PC-9 (cell line): ENCODE measurements around the gene CNTNAP3B. TPM values are rescaled to one million over a fixed set of nuclear protein-coding genes. Genes with fewer than 3 reads are reported as not detected.
"Not testable (repeated sequence)": the region's sequence is repeated elsewhere in the genome, so short reads cannot be mapped to it uniquely, and the experiment has no call there.

ENCODE experiments used
- BruUV-seq: library from RNA; stranded (reverse); fragments of 400-500 nt; replicated peaks from 2 replicates; lab custom pipeline; 2021; lab: Mats Ljungman, UMichigan
- CTCF ChIA-PET: fragments of 300-600 bp; sonication (Branson Sonifier 250); formaldehyde crosslinking; loops from one replicate; lab custom pipeline; 2022; ENCODE audit warnings: antibody characterized with exemption; lab: Charles Lee
- POLR2A ChIA-PET: fragments of 300-600 bp; sonication (Branson Sonifier 250); formaldehyde crosslinking; loops from one replicate; lab custom pipeline; 2022; ENCODE audit warnings: antibody characterized with exemption; ENCODE audit not compliant: unreplicated experiment; lab: Charles Lee
- DNase-seq, 2 experiments: peaks; one replicate each; pipeline versions ENCODE4 v3.0.0 to v3.0.0-alpha.2; 2015 to 2022; ENCODE audit warnings: mixed read lengths in 1 of 2
- H2AFZ ChIP-seq: fragments of 200-600 bp; sonication (generic); 2 replicates; pipeline ENCODE4 v1.8.1; 2017; ENCODE audit warnings: antibody characterized with exemption
- H3F3A ChIP-seq: fragments of 200-600 bp; sonication (generic); 2 replicates; pipeline ENCODE4 v1.8.1; 2017; ENCODE audit warnings: antibody characterized with exemption, mild to moderate bottlenecking, low read depth; ENCODE audit not compliant: insufficient read depth
- H3K27ac ChIP-seq: fragments of 200-600 bp; sonication (generic); 2 replicates; pipeline ENCODE4 v1.6.1; 2016; ENCODE audit warnings: mixed run types
- H3K27me3 ChIP-seq: fragments of 200-600 bp; sonication (generic); 2 replicates; pipeline ENCODE4 v1.6.1; 2016; ENCODE audit warnings: low read depth, mixed run types; ENCODE audit not compliant: insufficient read depth
- H3K36me3 ChIP-seq: fragments of 200-600 bp; sonication (generic); 2 replicates; pipeline ENCODE4 v1.6.1; 2016; ENCODE audit warnings: low read depth, mixed run types
- H3K4me1 ChIP-seq: fragments of 200-600 bp; sonication (generic); replicated peaks from 2 replicates; pipeline ENCODE4 v1.6.1; 2016; ENCODE audit warnings: mixed run types; ENCODE audit not compliant: insufficient read depth
- H3K4me2 ChIP-seq: fragments of 200-600 bp; sonication (generic); 2 replicates; pipeline ENCODE4 v1.6.1; 2017; ENCODE audit warnings: mixed run types
- H3K4me3 ChIP-seq: fragments of 200-600 bp; sonication (generic); 2 replicates; pipeline ENCODE4 v1.6.1; 2016; ENCODE audit warnings: mixed run types
- H3K79me2 ChIP-seq: fragments of 200-600 bp; sonication (generic); 2 replicates; pipeline ENCODE4 v1.6.1; 2017; ENCODE audit warnings: low read depth, mixed run types
- H3K9me2 ChIP-seq: fragments of 200-600 bp; sonication (generic); 2 replicates; pipeline ENCODE4 v1.8.1; 2017; ENCODE audit warnings: mild to moderate bottlenecking; ENCODE audit not compliant: insufficient read depth
- H3K9me3 ChIP-seq: fragments of 200-600 bp; sonication (generic); 2 replicates; pipeline ENCODE4 v1.8.1; 2016; ENCODE audit warnings: low read depth; ENCODE audit not compliant: insufficient read depth
- H4K20me1 ChIP-seq: fragments of 200-600 bp; sonication (generic); 2 replicates; pipeline ENCODE4 v1.8.1; 2017; ENCODE audit not compliant: insufficient read depth
- intact Hi-C: fragments of 100-400 bp; cut with micrococcal nuclease; formaldehyde crosslinking; loops from one replicate; pipeline ENCODE4 v1.10.0; 2022; ENCODE audit not compliant: unreplicated experiment
- total RNA-seq: library from RNA; stranded (reverse); gene quantifications from 2 replicates; pipeline ENCODE4 v1.2.3, GENCODE V29; 2021

The CNTNAP3B gene
- total RNA-seq, 1 experiment from 2014 or later: 0.24 TPM

- DNase-seq, H3K4me1 ChIP-seq, H3K9me3 ChIP-seq, H3F3A ChIP-seq, H3K27me3 ChIP-seq, H3K79me2 ChIP-seq, H3K9me2 ChIP-seq, H3K4me3 ChIP-seq, H3K4me2 ChIP-seq, H4K20me1 ChIP-seq, H3K27ac ChIP-seq, H2AFZ ChIP-seq, intact Hi-C loops, H3K36me3 ChIP-seq, POLR2A ChIA-PET, CTCF ChIA-PET, BruUV-seq: not testable (repeated sequence)
These were observed 223.7 kb downstream of the CNTNAP3B start for GRCh38 chr9:41905488-41905887.

- H3K79me2 ChIP-seq, BruUV-seq, H3K4me2 ChIP-seq, H3K4me3 ChIP-seq, H2AFZ ChIP-seq, H3K27me3 ChIP-seq, H3K27ac ChIP-seq, H3K9me3 ChIP-seq, H3F3A ChIP-seq, DNase-seq, CTCF ChIA-PET, H4K20me1 ChIP-seq, POLR2A ChIA-PET, intact Hi-C loops, H3K9me2 ChIP-seq, H3K36me3 ChIP-seq, H3K4me1 ChIP-seq: not testable (repeated sequence)
These were observed 226.5 kb downstream of the CNTNAP3B start for GRCh38 chr9:41902762-41903161.

DNA sequence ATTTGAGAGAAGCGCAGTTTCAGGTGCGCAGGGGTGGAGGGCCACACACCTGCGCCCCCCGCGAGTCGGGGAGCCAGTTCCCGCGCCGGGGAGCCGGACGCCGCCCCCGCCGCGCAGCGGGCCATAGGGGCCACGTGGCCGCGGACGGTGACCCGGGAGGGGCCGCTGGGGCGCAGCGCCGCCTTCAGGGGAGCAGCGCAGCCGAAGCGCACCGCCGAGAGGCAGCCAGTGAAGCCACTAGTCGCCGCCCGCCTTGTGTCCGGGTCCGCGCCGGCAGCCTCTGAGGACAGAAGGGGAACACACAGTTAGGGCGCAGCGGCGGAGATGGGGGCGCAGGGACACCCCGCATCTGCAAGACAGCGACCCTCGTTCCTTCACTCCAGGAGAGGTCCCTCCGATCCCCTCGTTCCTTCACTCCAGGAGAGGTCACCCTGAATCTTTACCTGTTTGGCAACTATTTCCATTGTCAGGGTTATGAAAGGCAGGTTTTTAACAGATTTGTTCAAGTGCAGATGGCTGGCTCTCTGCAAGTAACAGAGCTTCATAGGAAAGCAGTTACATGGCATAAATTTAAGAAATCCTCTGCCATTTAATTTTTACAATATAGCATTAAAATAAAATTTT is 230.4 kb downstream of the CNTNAP3B start:
- CTCF ChIA-PET, H3F3A ChIP-seq, H4K20me1 ChIP-seq, H3K9me2 ChIP-seq, H3K27me3 ChIP-seq, H3K4me1 ChIP-seq, H3K36me3 ChIP-seq, H3K4me2 ChIP-seq, H3K4me3 ChIP-seq, intact Hi-C loops, H3K9me3 ChIP-seq, H3K27ac ChIP-seq, BruUV-seq, DNase-seq, POLR2A ChIA-PET, H2AFZ ChIP-seq, H3K79me2 ChIP-seq: not testable (repeated sequence)

DNA sequence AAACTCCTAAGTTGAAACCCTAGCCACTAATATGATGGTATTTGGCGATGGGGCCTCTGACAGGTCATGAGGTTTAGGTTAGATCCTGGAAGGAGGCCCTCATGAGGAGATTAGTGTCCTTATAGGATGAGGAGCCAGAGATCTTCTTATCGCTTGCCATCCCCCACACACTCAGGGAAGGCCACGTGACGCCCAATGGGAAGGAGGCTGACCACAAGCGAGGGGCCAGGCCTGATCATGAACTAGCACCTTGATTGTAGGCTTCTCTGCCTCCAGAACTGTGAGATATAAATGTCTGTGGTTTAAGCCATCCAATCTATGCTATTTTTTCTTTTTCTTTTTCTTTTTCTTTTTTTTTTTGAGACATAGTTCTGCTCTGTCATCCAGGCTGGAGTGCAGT is 254.7 kb downstream of the CNTNAP3B start:
- H3K9me2 ChIP-seq, H3K9me3 ChIP-seq, DNase-seq, BruUV-seq, H3K79me2 ChIP-seq, intact Hi-C loops, H4K20me1 ChIP-seq, H3K27ac ChIP-seq, POLR2A ChIA-PET, H3K4me3 ChIP-seq, H3K36me3 ChIP-seq, H3K4me1 ChIP-seq, H3K4me2 ChIP-seq, CTCF ChIA-PET, H3F3A ChIP-seq, H3K27me3 ChIP-seq, H2AFZ ChIP-seq: not testable (repeated sequence)

GRCh38 chr9:41855422-41855821 is 273.8 kb downstream of the CNTNAP3B start:
- H3K9me3 ChIP-seq, H3K27ac ChIP-seq, H4K20me1 ChIP-seq, H3F3A ChIP-seq, POLR2A ChIA-PET, intact Hi-C loops, H3K4me2 ChIP-seq, DNase-seq, BruUV-seq, H3K4me3 ChIP-seq, H2AFZ ChIP-seq, H3K79me2 ChIP-seq, H3K27me3 ChIP-seq, CTCF ChIA-PET, H3K36me3 ChIP-seq, H3K9me2 ChIP-seq, H3K4me1 ChIP-seq: not testable (repeated sequence)

DNA sequence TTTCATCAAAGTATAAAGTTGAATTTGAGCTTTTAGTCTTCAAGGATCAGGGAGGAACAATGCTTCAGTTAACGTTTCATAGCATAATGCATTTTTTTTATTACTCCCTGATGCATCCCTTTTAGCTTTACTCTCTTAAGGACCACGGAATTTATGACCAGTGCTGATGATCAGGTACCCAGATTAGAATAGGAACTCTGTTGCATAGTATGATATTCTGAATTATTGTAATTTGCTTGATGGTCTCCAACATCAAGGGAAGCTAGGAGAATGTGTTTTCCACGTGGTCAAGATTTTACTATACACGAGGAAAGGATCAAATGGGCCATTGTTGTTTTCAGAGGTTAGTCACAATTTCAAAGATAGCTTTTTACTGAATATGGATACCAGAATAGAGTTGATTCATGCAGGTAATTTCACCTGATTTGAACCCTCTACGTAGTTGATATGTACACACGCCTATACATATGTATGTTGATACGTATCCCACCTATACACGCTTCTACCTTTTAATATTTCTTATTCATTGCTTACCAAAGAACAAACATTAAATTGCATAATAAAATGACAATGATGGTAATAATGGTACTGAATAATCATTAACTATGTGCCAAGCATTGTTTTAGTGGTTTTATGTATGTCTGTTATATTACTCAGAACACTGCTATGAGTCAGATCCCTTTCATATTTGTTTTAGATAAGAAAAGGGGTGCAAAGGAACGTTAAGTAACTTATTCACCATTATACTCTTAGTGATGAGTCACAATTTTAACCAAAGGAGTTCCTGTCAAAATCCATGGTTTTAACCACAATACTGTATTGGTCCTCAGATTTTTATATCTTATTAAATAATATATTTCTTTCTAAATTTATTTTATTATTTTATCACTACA is 277.1 kb downstream of the CNTNAP3B start:
- DNase-seq, H4K20me1 ChIP-seq, H3K4me3 ChIP-seq, CTCF ChIA-PET, POLR2A ChIA-PET, H3K36me3 ChIP-seq, H3K9me3 ChIP-seq, H3K27me3 ChIP-seq, H3F3A ChIP-seq, H3K79me2 ChIP-seq, H3K9me2 ChIP-seq, BruUV-seq, H2AFZ ChIP-seq, intact Hi-C loops, H3K27ac ChIP-seq, H3K4me1 ChIP-seq, H3K4me2 ChIP-seq: not testable (repeated sequence)

DNA sequence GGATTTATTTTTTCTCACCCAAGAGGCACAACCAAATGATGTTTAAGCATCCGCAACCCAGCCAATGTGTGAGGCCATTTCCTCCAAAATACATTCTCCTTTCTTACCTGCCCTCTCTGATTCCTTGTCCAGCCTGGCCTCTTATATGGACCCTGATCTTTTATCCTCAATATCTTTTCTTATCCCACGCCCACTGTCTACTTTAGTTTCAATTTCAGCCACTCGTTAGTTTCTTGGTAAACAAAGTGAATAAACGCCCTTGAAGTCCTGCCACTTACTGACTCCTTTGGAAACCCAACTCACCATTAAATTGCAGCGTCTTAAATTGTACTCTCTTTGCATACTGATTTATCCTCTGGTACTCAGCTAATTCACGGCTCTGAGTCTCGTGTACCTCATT is 281.4 kb downstream of the CNTNAP3B start:
- H3K27ac ChIP-seq, H3K4me2 ChIP-seq, CTCF ChIA-PET, intact Hi-C loops, H4K20me1 ChIP-seq, H3K4me1 ChIP-seq, BruUV-seq, POLR2A ChIA-PET, H3K27me3 ChIP-seq, H3K4me3 ChIP-seq, H2AFZ ChIP-seq, H3K9me3 ChIP-seq, H3K9me2 ChIP-seq, H3F3A ChIP-seq, H3K79me2 ChIP-seq, DNase-seq, H3K36me3 ChIP-seq: not testable (repeated sequence)
